ENCODE measurements around the gene CHI3L1.

The CHI3L1 gene

GRCh38 chr1:203217668-203218067 is 31.2 kb upstream of the CHI3L1 start:
- no peak overlapping the region for H3K4me3 ChIP-seq (ENCODE audit: low read length in 2 of 2)
- H3K9me3 ChIP-seq (ENCODE audit: control insufficient read depth in 2 of 2, low read length in 2 of 2) = no peaks in the 10 kb centered on the region
- peaks cover 0 to 11% of the 10 kb centered on the region in 2 donors for H3K27me3 ChIP-seq (ENCODE audit: control insufficient read depth in 2 of 2, insufficient read depth in 2 of 2, low read length in 2 of 2)
- no peak overlapping the region for H3K27ac ChIP-seq (ENCODE audit: low read depth in 2 of 2, low read length in 2 of 2)
- no peaks in the 10 kb centered on the region for H3K4me1 ChIP-seq (ENCODE audit: control insufficient read depth in 2 of 2, insufficient read depth in 2 of 2, low read length in 2 of 2)
- no peak overlapping the region for H3K9ac ChIP-seq (ENCODE audit: low read depth in 1 of 2, low read length in 2 of 2)
- H3K36me3 ChIP-seq (ENCODE audit: control insufficient read depth in 2 of 2, insufficient read depth in 2 of 2, low read length in 2 of 2) = no peaks in the 10 kb centered on the region

GRCh38 chr1:203217139-203217655 is 30.7 kb upstream of the CHI3L1 start:
- H3K27ac ChIP-seq (ENCODE audit: low read depth in 2 of 2, low read length in 2 of 2) = no peak overlapping the region
- no peak overlapping the region for H3K4me3 ChIP-seq (ENCODE audit: low read length in 2 of 2)
- no peaks in the 10 kb centered on the region for H3K4me1 ChIP-seq (ENCODE audit: control insufficient read depth in 2 of 2, insufficient read depth in 2 of 2, low read length in 2 of 2)
- H3K9me3 ChIP-seq (ENCODE audit: control insufficient read depth in 2 of 2, low read length in 2 of 2) = no peaks in the 10 kb centered on the region
- H3K36me3 ChIP-seq (ENCODE audit: control insufficient read depth in 2 of 2, insufficient read depth in 2 of 2, low read length in 2 of 2) = no peaks in the 10 kb centered on the region
- H3K9ac ChIP-seq (ENCODE audit: low read depth in 1 of 2, low read length in 2 of 2) = no peak overlapping the region
- H3K27me3 ChIP-seq (ENCODE audit: control insufficient read depth in 2 of 2, insufficient read depth in 2 of 2, low read length in 2 of 2) = peaks cover 0 to 11% of the 10 kb centered on the region in 2 donors

- no peak overlapping the region for H3K9ac ChIP-seq (ENCODE audit: low read depth in 1 of 2, low read length in 2 of 2)
- no peaks in the 10 kb centered on the region for H3K9me3 ChIP-seq (ENCODE audit: control insufficient read depth in 2 of 2, low read length in 2 of 2)
- H3K36me3 ChIP-seq (ENCODE audit: control insufficient read depth in 2 of 2, insufficient read depth in 2 of 2, low read length in 2 of 2) = no peaks in the 10 kb centered on the region
- H3K4me1 ChIP-seq (ENCODE audit: control insufficient read depth in 2 of 2, insufficient read depth in 2 of 2, low read length in 2 of 2) = no peaks in the 10 kb centered on the region
- H3K4me3 ChIP-seq (ENCODE audit: low read length in 2 of 2) = no peak overlapping the region
- no peak overlapping the region for H3K27ac ChIP-seq (ENCODE audit: low read depth in 2 of 2, low read length in 2 of 2)
- peaks cover 0 to 11% of the 10 kb centered on the region in 2 donors for H3K27me3 ChIP-seq (ENCODE audit: control insufficient read depth in 2 of 2, insufficient read depth in 2 of 2, low read length in 2 of 2)
These were observed 30.0 kb upstream of the CHI3L1 start for GRCh38 chr1:203216274-203217138.

- Histone ChIP-seq H3K4me3 (ENCODE audit: low read length in 2 of 2) (no peak overlapping the region), H3K36me3 (ENCODE audit: control insufficient read depth in 2 of 2, insufficient read depth in 2 of 2, low read length in 2 of 2) (no peaks in the 10 kb centered on the region), H3K4me1 (ENCODE audit: control insufficient read depth in 2 of 2, insufficient read depth in 2 of 2, low read length in 2 of 2) (no peaks in the 10 kb centered on the region), H3K9ac (ENCODE audit: low read depth in 1 of 2, low read length in 2 of 2) (no peak overlapping the region), H3K27ac (ENCODE audit: low read depth in 2 of 2, low read length in 2 of 2) (no peak overlapping the region), H3K27me3 (ENCODE audit: control insufficient read depth in 2 of 2, insufficient read depth in 2 of 2, low read length in 2 of 2) (peaks cover 0 to 11% of the 10 kb centered on the region in 2 donors), H3K9me3 (ENCODE audit: control insufficient read depth in 2 of 2, low read length in 2 of 2) (no peaks in the 10 kb centered on the region)
These were observed 29.1 kb upstream of the CHI3L1 start for GRCh38 chr1:203215573-203215972.

GRCh38 chr1:203214871-203215270 is 28.4 kb upstream of the CHI3L1 start:
- Histone ChIP-seq H3K36me3 (ENCODE audit: control insufficient read depth in 2 of 2, insufficient read depth in 2 of 2, low read length in 2 of 2) (no peaks in the 10 kb centered on the region), H3K27me3 (ENCODE audit: control insufficient read depth in 2 of 2, insufficient read depth in 2 of 2, low read length in 2 of 2) (peaks cover 0 to 11% of the 10 kb centered on the region in 2 donors), H3K9ac (ENCODE audit: low read depth in 1 of 2, low read length in 2 of 2) (no peak overlapping the region), H3K9me3 (ENCODE audit: control insufficient read depth in 2 of 2, low read length in 2 of 2) (no peaks in the 10 kb centered on the region), H3K4me3 (ENCODE audit: low read length in 2 of 2) (no peak overlapping the region), H3K4me1 (ENCODE audit: control insufficient read depth in 2 of 2, insufficient read depth in 2 of 2, low read length in 2 of 2) (no peaks in the 10 kb centered on the region), H3K27ac (ENCODE audit: low read depth in 2 of 2, low read length in 2 of 2) (no peak overlapping the region)

GRCh38 chr1:203213126-203213525 is 26.6 kb upstream of the CHI3L1 start:
- H3K4me1 ChIP-seq (ENCODE audit: control insufficient read depth in 2 of 2, insufficient read depth in 2 of 2, low read length in 2 of 2) = no peaks in the 10 kb centered on the region
- H3K9ac ChIP-seq (ENCODE audit: low read depth in 1 of 2, low read length in 2 of 2) = no peak overlapping the region
- H3K27me3 ChIP-seq (ENCODE audit: control insufficient read depth in 2 of 2, insufficient read depth in 2 of 2, low read length in 2 of 2) = peaks cover 0 to 11% of the 10 kb centered on the region in 2 donors
- no peaks in the 10 kb centered on the region for H3K36me3 ChIP-seq (ENCODE audit: control insufficient read depth in 2 of 2, insufficient read depth in 2 of 2, low read length in 2 of 2)
- H3K4me3 ChIP-seq (ENCODE audit: low read length in 2 of 2) = no peak overlapping the region
- H3K27ac ChIP-seq (ENCODE audit: low read depth in 2 of 2, low read length in 2 of 2) = no peak overlapping the region
- no peaks in the 10 kb centered on the region for H3K9me3 ChIP-seq (ENCODE audit: control insufficient read depth in 2 of 2, low read length in 2 of 2)

- Histone ChIP-seq H3K27me3 (ENCODE audit: control insufficient read depth in 2 of 2, insufficient read depth in 2 of 2, low read length in 2 of 2) (peaks cover 0 to 10% of the 10 kb centered on the region in 2 donors), H3K9ac (ENCODE audit: low read depth in 1 of 2, low read length in 2 of 2) (no peak overlapping the region)
These were observed 25.3 kb upstream of the CHI3L1 start for GRCh38 chr1:203211812-203212211.

GRCh38 chr1:203210988-203211387 is 24.5 kb upstream of the CHI3L1 start:
- H3K36me3 ChIP-seq (ENCODE audit: control insufficient read depth in 2 of 2, insufficient read depth in 2 of 2, low read length in 2 of 2) = no peaks in the 10 kb centered on the region
- H3K27ac ChIP-seq (ENCODE audit: low read depth in 2 of 2, low read length in 2 of 2) = no peak overlapping the region
- H3K9me3 ChIP-seq (ENCODE audit: control insufficient read depth in 2 of 2, low read length in 2 of 2) = no peaks in the 10 kb centered on the region
- peaks cover 0 to 5% of the 10 kb centered on the region in 2 donors for H3K27me3 ChIP-seq (ENCODE audit: control insufficient read depth in 2 of 2, insufficient read depth in 2 of 2, low read length in 2 of 2)
- no peak overlapping the region for H3K4me3 ChIP-seq (ENCODE audit: low read length in 2 of 2)
- H3K4me1 ChIP-seq (ENCODE audit: control insufficient read depth in 2 of 2, insufficient read depth in 2 of 2, low read length in 2 of 2) = no peaks in the 10 kb centered on the region
- H3K9ac ChIP-seq (ENCODE audit: low read depth in 1 of 2, low read length in 2 of 2) = no peak overlapping the region

More at GRCh38 chr1:203211812-203212211, 25.3 kb upstream of the CHI3L1 start:
- no peaks in the 10 kb centered on the region for H3K36me3 ChIP-seq (ENCODE audit: control insufficient read depth in 2 of 2, insufficient read depth in 2 of 2, low read length in 2 of 2)
- H3K27ac ChIP-seq (ENCODE audit: low read depth in 2 of 2, low read length in 2 of 2) = no peak overlapping the region
- H3K4me3 ChIP-seq (ENCODE audit: low read length in 2 of 2) = no peak overlapping the region
- H3K9me3 ChIP-seq (ENCODE audit: control insufficient read depth in 2 of 2, low read length in 2 of 2) = no peaks in the 10 kb centered on the region
- no peaks in the 10 kb centered on the region for H3K4me1 ChIP-seq (ENCODE audit: control insufficient read depth in 2 of 2, insufficient read depth in 2 of 2, low read length in 2 of 2)

GRCh38 chr1:203210350-203210749 is 23.8 kb upstream of the CHI3L1 start:
- H3K9ac ChIP-seq (ENCODE audit: low read depth in 1 of 2, low read length in 2 of 2) = no peak overlapping the region
- H3K4me3 ChIP-seq (ENCODE audit: low read length in 2 of 2) = no peak overlapping the region
- no peaks in the 10 kb centered on the region for H3K27me3 ChIP-seq (ENCODE audit: control insufficient read depth in 2 of 2, insufficient read depth in 2 of 2, low read length in 2 of 2)
- no peak overlapping the region for H3K27ac ChIP-seq (ENCODE audit: low read depth in 2 of 2, low read length in 2 of 2)
- H3K9me3 ChIP-seq (ENCODE audit: control insufficient read depth in 2 of 2, low read length in 2 of 2) = no peaks in the 10 kb centered on the region
- no peaks in the 10 kb centered on the region for H3K4me1 ChIP-seq (ENCODE audit: control insufficient read depth in 2 of 2, insufficient read depth in 2 of 2, low read length in 2 of 2)
- H3K36me3 ChIP-seq (ENCODE audit: control insufficient read depth in 2 of 2, insufficient read depth in 2 of 2, low read length in 2 of 2) = no peaks in the 10 kb centered on the region

GRCh38 chr1:203208181-203208580 is 21.7 kb upstream of the CHI3L1 start:
- H3K4me3 ChIP-seq (ENCODE audit: low read length in 2 of 2) = no peak overlapping the region
- H3K36me3 ChIP-seq (ENCODE audit: control insufficient read depth in 2 of 2, insufficient read depth in 2 of 2, low read length in 2 of 2) = no peaks in the 10 kb centered on the region
- H3K27me3 ChIP-seq (ENCODE audit: control insufficient read depth in 2 of 2, insufficient read depth in 2 of 2, low read length in 2 of 2) = no peaks in the 10 kb centered on the region
- H3K9me3 ChIP-seq (ENCODE audit: control insufficient read depth in 2 of 2, low read length in 2 of 2) = no peaks in the 10 kb centered on the region
- no peak overlapping the region for H3K27ac ChIP-seq (ENCODE audit: low read depth in 2 of 2, low read length in 2 of 2)
- no peaks in the 10 kb centered on the region for H3K4me1 ChIP-seq (ENCODE audit: control insufficient read depth in 2 of 2, insufficient read depth in 2 of 2, low read length in 2 of 2)
- H3K9ac ChIP-seq (ENCODE audit: low read depth in 1 of 2, low read length in 2 of 2) = no peak overlapping the region

Measured in mucosa of rectum (tissue), 2 donors.